ENCODE measurements around the gene ZNF503.

GRCh38 chr10:75363431-75363830 is 38.1 kb downstream of the ZNF503 start:
- no peak for TF ChIP-seq CTCF (IDR thresholded peaks at IDR 0.05; ENCODE audit: low read depth, low read length)
- no peak for TF ChIP-seq EZH2phosphoT487 (IDR thresholded peaks at IDR 0.05; ENCODE audit: low read depth)

All from OCI-LY3 (cell line).